B cell (primary cell): ENCODE results near the gene RPL37A.

Source experiments
- CTCF ChIP-seq: fragments of 200-600 bp; IDR thresholded peaks from one replicate; pipeline ENCODE4 v1.8.0; 2022; ENCODE audit warnings: antibody characterized with exemption, mild to moderate bottlenecking
- EZH2 ChIP-seq: IDR thresholded peaks from 2 replicates; pipeline ENCODE4 v1.6.1; 2012; ENCODE audit warnings: borderline replicate concordance, low read depth, mild to moderate bottlenecking, moderate library complexity, low read length; ENCODE audit not compliant: insufficient read depth, poor library complexity, severe bottlenecking

GRCh38 chr2:216453955-216454614, 44.6 kb upstream of the RPL37A start:
- TF ChIP-seq CTCF (no peak), EZH2 (no peak)
